ENCODE measurements around the gene MYO1C. TPM values are rescaled to one million over a fixed set of nuclear protein-coding genes. Genes with fewer than 3 reads are reported as not detected.

The MYO1C gene
- total and polyA plus RNA-seq, 9 of the 15 experiments (the other 6 are each of a cell fraction or from before 2014, with no cell fraction given) = 0.46 to 32.5 (median 11.6) TPM

DNA sequence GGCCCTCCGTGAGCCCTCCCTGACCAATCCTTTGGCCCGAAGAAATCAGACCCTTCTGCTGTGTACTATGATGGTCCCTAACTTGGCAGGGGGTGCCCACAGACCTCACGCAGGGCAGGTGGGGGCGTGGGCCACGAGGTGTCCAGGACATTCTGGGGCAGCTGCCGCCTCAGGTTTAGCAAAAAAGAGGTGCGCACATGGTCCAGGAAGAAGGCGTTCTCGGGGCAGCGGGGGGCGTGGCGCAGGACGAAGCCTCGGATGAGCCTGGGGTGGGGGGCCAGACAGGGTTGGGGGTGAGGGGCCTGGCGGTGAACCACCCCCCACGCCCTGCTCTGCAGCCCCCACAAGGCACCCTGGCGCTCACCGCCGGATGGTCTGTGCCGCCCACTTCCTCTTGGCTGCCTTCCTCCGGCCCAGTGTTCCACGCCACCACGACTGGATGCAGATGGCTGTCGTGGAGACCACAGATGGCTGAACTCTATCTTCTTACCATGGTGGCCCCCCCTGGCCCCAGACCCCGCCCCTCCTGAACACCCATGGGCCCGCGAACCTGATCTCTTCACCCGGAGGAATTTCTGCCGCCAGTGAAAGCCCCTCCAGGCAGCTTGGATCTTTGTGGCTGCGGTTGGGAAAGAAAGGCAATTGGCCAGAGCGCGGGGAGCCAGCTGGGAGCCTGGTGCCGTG is 22.3 kb downstream of the MYO1C start:
- POLR2A ChIA-PET = interaction anchor here (0.6 kb wide), 1 partner anchor 817 kb away, joined by 3 read pairs; no protein-coding TSS in a partner anchor
- no peaks in the 10 kb centered on the region for H3K9me1 ChIP-seq (ENCODE audit: control insufficient read depth, insufficient read depth, low read length)
- ATAC-seq (no peak), DNase-seq (ENCODE audit: extremely low read depth in 1 of 4, low spot score in 3 of 4) (no peak), FAIRE-seq (no peak)
- CTCF ChIA-PET (ENCODE audit: low intra/inter-chr PET ratio) = no interaction called here
- H3K27ac ChIP-seq (ENCODE audit: extremely low read depth, low read depth, low read length) = no peak overlapping the region
- peaks cover 35% of the 10 kb centered on the region; the same call in 2 of the 3 replicates for H3K36me3 ChIP-seq (ENCODE audit: control insufficient read depth, insufficient read depth, low read length)
- no peaks in the 10 kb centered on the region for H4K20me1 ChIP-seq (replicated peaks; ENCODE audit: control insufficient read depth, insufficient read depth, low read length)
- H3K9me3 ChIP-seq (replicated peaks; ENCODE audit: control insufficient read depth, insufficient read depth, low read depth, low read length) = no peaks in the 10 kb centered on the region
- no peak overlapping the region for H2AFZ ChIP-seq (ENCODE audit: low read depth, low read length)
- 98% methylated on average over 8 of the region's 33 CpGs for WGBS (ENCODE audit: insufficient coverage, low coverage, missing lambda C conversion rate)
- peaks cover 0 to 19% of the 10 kb centered on the region in 2 experiments; a peak in 2 of 5 replicates for H3K4me1 ChIP-seq (replicated peaks in 1 of 2; ENCODE audit: control insufficient read depth in 2 of 2, insufficient read depth in 2 of 2, low read length in 2 of 2)
- H3K27me3 ChIP-seq (ENCODE audit: control insufficient read depth in 2 of 2, insufficient read depth in 2 of 2, low read length in 2 of 2) = no peaks in the 10 kb centered on the region
- no peaks in the 10 kb centered on the region for H3K79me2 ChIP-seq (ENCODE audit: control insufficient read depth, insufficient read depth, low read length)
- no peak overlapping the region for H3K4me2 ChIP-seq (ENCODE audit: insufficient read depth, low read length)
- in situ Hi-C loops (cut with MboI) (no loop called here), intact Hi-C loops (cut with micrococcal nuclease) (no loop called here)
- TF ChIP-seq NFE2L1 (tag; IDR thresholded peaks at IDR 0.05; ENCODE audit: borderline replicate concordance, low read depth) = no peak
- TF ChIP-seq, protein P1, sequence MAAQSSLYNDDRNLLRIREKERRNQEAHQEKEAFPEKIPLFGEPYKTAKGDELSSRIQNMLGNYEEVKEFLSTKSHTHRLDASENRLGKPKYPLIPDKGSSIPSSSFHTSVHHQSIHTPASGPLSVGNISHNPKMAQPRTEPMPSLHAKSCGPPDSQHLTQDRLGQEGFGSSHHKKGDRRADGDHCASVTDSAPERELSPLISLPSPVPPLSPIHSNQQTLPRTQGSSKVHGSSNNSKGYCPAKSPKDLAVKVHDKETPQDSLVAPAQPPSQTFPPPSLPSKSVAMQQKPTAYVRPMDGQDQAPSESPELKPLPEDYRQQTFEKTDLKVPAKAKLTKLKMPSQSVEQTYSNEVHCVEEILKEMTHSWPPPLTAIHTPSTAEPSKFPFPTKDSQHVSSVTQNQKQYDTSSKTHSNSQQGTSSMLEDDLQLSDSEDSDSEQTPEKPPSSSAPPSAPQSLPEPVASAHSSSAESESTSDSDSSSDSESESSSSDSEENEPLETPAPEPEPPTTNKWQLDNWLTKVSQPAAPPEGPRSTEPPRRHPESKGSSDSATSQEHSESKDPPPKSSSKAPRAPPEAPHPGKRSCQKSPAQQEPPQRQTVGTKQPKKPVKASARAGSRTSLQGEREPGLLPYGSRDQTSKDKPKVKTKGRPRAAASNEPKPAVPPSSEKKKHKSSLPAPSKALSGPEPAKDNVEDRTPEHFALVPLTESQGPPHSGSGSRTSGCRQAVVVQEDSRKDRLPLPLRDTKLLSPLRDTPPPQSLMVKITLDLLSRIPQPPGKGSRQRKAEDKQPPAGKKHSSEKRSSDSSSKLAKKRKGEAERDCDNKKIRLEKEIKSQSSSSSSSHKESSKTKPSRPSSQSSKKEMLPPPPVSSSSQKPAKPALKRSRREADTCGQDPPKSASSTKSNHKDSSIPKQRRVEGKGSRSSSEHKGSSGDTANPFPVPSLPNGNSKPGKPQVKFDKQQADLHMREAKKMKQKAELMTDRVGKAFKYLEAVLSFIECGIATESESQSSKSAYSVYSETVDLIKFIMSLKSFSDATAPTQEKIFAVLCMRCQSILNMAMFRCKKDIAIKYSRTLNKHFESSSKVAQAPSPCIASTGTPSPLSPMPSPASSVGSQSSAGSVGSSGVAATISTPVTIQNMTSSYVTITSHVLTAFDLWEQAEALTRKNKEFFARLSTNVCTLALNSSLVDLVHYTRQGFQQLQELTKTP (IDR thresholded peaks at IDR 0.05; ENCODE audit: low read depth in 1 of 2, partially characterized antibody in 2 of 2) = no peak
- TF ChIP-seq ZNF444 (CRISPR knock-in tag; IDR thresholded peaks at IDR 0.05) = no peak
- no peak for TF ChIP-seq SMAD1 (IDR thresholded peaks at IDR 0.05; ENCODE audit: low read depth, low read length, partially characterized antibody)
- TF ChIP-seq MED1 (CRISPR knock-in tag; IDR thresholded peaks at IDR 0.05; ENCODE audit: borderline replicate concordance) = no peak
- TF ChIP-seq KLF1 (tag; IDR thresholded peaks at IDR 0.05) = no peak
- no peak for TF ChIP-seq POLR3G (IDR thresholded peaks at IDR 0.05; ENCODE audit: extremely low read depth, insufficient read length, insufficient replicate concordance)
- no peak for TF ChIP-seq NCOR1 (IDR thresholded peaks at IDR 0.05)
- no peak overlapping the region for H3K9ac ChIP-seq (ENCODE audit: insufficient read depth in 1 of 2, low read depth in 2 of 2, low read length in 2 of 2)
- no TSS peak for BruUV-seq (replicated peaks)
- H3K4me3 ChIP-seq = no peak overlapping the region
